GM19397 (cell line): Measurements from ENCODE around the gene GNAL.
"Not testable (repeated sequence)": the region's sequence is repeated elsewhere in the genome, so short reads cannot be mapped to it uniquely, and the experiment has no call there.

Source experiments
- ATAC-seq: cut with Tn5 transposase; IDR thresholded peaks from one replicate; pipeline ENCODE4 v1.9.1; 2021; ENCODE audit warnings: mild to moderate bottlenecking, moderate library complexity; ENCODE audit not compliant: unreplicated experiment

Gene GNAL

DNA sequence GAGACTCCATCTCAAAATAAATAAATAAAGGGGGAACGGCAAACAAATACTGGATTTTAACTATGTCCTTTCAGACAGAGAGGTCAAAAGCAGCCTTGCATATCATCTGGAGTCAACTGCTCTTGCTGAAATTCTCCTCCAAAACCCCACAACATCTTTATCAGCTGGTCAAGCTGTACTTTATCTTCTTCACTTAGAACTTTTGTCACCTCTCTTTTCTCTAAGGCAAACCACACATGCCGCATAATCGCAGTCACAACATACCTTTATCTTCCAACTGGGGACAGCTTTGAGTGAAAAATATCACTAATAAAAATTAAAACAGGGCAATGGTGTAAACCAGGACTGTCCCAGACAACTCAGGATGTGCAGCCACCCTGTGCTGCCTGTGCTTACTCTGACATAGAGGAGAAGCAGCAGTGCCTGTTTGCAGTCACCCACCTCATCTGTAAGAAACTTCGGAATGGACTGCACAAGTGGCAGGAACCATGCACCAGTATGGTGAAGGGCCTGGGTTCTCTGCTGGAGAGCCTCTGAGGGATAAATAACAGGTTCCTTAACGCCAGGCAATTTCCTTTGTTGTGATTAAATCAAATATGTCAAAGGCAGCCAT is 212.9 kb downstream of the GNAL start:
- no peak for ATAC-seq

DNA sequence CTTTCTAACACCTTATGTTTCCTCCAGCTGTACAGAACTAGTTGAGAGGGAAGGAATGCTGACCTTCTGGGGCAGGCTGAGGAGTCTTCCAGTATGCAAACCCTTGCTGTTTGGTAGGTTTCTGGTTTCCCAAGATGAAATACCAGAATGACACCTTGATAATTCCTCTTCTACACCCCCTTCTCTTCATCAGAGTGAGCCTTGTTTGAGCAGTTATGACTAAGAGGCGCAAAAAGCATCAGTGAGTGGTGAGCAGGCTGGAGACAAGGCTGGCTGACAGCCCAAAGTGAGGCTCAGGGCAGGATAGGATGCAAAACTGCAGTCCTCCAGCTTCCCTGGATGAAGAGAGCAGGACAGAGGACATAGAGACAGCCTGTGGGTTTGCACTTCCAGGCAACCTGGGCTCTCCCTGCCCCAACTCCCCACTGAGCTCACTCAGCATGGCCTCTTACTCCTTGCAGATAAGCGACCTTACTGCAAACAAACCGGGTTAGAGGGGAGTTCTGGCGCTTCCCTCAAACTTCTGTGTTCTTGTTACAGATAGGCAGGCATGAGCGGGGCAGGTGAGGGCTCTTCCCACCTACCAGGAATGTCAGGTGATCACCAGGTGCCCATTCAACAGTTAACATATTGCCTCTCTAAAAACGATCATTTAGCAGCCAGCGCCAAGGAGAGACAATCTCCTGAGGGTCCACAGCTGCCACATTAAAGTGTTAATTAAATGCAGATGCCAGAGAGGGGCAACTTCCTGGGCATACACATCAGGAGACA is 213.6 kb downstream of the GNAL start:
- ATAC-seq: no peak

- ATAC-seq: no peak
Observed at GRCh38 chr18:11905613-11906012, 216.5 kb downstream of the GNAL start.

GRCh38 chr18:11906176-11906575 is 217.1 kb downstream of the GNAL start:
- ATAC-seq: no peak

GRCh38 chr18:11906926-11907874 is 218.1 kb downstream of the GNAL start:
- ATAC-seq: no peak

GRCh38 chr18:11908182-11909060 is 219.4 kb downstream of the GNAL start, which contains the start of gene MPPE1:
TSS of gene MPPE1 (minus strand) at chr18:11908317. CDS start at chr18:11897264, 11,053 bp downstream.
- ATAC-seq: peak; percentile 91

GRCh38 chr18:11909061-11909455 is 220.0 kb downstream of the GNAL start:
- ATAC-seq: no peak

- ATAC-seq: no peak
Observed at GRCh38 chr18:11909591-11910026, 220.5 kb downstream of the GNAL start.

DNA sequence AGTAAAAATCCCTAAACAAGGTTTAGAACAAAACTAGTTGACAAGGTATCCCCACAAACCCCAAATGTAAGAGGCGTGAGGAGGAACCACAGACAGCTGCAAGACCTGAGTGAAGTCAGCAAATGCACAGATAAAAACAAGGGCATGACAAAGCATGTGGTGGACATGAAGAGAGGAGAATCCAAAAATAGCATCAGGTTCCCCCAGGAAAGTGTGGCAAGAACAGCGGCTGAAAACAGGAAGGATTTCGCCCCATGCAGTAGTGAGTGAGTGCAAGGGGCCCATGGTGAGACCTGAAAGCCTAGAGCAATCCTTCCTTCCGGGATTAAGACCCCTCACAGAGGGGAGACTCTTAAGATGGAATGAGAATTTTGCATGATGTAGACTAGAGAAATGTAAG is 227.8 kb downstream of the GNAL start:
- ATAC-seq: not testable (repeated sequence)

- ATAC-seq: not testable (repeated sequence)
Observed at GRCh38 chr18:11919522-11919921, 230.5 kb downstream of the GNAL start.

- no peak for ATAC-seq
Observed at GRCh38 chr18:11923450-11923849, 234.4 kb downstream of the GNAL start.

- no peak for ATAC-seq
Observed at GRCh38 chr18:11925800-11926481, 236.9 kb downstream of the GNAL start.

DNA sequence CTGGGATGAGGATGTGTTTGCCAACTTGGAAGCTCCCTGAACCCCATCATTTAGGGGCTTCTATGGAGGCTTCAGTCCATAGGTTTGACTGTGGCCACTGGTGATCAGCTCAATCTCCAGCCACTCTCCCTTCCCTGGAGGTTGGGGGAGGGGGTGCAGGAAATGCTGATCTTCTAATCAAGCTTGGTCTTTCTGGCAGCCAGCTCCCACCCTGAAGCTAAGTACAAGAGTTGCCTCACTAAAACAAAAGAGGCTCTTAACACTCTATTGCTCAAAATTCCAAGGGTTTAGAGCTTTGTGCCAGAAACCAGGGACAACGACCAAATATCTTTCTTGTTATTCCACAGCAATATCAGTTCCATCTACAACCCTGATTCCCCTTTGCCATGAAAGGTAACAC is 238.4 kb downstream of the GNAL start:
- no peak for ATAC-seq

DNA sequence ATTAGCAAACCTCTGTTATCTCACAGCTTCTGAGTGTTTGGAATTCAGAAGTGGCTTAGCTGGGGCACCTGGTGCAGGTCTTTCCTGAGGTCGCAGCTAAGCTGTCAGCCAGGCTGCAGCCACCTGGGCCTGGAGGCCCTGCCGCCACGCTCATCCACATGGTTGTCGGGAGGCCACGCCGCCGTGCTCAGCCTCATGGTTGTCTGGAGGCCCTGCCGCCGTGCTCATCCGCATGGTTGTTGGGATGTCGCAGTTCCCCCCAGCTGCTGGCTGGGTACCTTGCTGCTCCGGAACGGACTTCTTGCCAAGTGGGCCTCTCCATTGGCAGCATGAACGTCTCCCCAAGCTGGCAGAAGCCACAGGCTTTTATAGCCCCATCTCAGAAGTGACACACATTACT is 243.3 kb downstream of the GNAL start:
- no peak for ATAC-seq
